ENCODE measurements around the gene CC2D1B.

DNA sequence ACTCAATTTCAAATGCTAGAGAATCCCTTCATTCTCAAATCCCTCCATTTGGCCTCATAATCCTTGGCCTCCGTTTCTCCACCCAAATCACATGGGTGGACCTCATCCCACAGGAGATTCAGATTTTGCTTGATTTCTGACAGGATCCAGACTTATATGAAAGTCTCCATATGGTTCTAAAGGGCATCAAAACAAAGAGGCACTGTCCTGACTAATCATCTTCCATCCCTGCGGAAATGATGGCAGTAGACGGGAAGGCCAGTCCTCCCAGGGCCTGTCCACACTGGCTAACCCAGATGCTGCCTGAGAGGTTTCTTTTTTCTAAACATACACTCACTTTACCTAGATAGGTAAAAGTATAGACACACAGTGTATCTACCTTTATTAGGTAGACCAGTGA, 19.4 kb upstream of the CC2D1B start:
- TF ChIP-seq, protein P1, sequence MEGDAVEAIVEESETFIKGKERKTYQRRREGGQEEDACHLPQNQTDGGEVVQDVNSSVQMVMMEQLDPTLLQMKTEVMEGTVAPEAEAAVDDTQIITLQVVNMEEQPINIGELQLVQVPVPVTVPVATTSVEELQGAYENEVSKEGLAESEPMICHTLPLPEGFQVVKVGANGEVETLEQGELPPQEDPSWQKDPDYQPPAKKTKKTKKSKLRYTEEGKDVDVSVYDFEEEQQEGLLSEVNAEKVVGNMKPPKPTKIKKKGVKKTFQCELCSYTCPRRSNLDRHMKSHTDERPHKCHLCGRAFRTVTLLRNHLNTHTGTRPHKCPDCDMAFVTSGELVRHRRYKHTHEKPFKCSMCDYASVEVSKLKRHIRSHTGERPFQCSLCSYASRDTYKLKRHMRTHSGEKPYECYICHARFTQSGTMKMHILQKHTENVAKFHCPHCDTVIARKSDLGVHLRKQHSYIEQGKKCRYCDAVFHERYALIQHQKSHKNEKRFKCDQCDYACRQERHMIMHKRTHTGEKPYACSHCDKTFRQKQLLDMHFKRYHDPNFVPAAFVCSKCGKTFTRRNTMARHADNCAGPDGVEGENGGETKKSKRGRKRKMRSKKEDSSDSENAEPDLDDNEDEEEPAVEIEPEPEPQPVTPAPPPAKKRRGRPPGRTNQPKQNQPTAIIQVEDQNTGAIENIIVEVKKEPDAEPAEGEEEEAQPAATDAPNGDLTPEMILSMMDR (IDR thresholded peaks at IDR 0.05): no peak
- no peak for TF ChIP-seq POLR2A (IDR thresholded peaks at IDR 0.05)
